Activated CD4-positive, alpha-beta T cell treated with anti-CD3 and anti-CD28 coated beads, Interleukin-2, amount 50 U/mL, for 4 hours (primary cell): Measurements from ENCODE around the gene CDH16.
"Not testable (repeated sequence)": the region's sequence is repeated elsewhere in the genome, so short reads cannot be mapped to it uniquely, and the experiment has no call there.

ENCODE experiments used
- DNase-seq, 2 experiments: peaks; one replicate each; pipeline ENCODE4 v3.0.0-alpha.2; 2020

The CDH16 gene, protein sequence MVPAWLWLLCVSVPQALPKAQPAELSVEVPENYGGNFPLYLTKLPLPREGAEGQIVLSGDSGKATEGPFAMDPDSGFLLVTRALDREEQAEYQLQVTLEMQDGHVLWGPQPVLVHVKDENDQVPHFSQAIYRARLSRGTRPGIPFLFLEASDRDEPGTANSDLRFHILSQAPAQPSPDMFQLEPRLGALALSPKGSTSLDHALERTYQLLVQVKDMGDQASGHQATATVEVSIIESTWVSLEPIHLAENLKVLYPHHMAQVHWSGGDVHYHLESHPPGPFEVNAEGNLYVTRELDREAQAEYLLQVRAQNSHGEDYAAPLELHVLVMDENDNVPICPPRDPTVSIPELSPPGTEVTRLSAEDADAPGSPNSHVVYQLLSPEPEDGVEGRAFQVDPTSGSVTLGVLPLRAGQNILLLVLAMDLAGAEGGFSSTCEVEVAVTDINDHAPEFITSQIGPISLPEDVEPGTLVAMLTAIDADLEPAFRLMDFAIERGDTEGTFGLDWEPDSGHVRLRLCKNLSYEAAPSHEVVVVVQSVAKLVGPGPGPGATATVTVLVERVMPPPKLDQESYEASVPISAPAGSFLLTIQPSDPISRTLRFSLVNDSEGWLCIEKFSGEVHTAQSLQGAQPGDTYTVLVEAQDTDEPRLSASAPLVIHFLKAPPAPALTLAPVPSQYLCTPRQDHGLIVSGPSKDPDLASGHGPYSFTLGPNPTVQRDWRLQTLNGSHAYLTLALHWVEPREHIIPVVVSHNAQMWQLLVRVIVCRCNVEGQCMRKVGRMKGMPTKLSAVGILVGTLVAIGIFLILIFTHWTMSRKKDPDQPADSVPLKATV

GRCh38 chr16:66918803-66919568, at the start of gene CDH16:
Gene CDH16 (minus strand): TSS chr16:66918885. CDS start chr16:66918065, 820 bp downstream.
- DNase-seq = no peak

DNA sequence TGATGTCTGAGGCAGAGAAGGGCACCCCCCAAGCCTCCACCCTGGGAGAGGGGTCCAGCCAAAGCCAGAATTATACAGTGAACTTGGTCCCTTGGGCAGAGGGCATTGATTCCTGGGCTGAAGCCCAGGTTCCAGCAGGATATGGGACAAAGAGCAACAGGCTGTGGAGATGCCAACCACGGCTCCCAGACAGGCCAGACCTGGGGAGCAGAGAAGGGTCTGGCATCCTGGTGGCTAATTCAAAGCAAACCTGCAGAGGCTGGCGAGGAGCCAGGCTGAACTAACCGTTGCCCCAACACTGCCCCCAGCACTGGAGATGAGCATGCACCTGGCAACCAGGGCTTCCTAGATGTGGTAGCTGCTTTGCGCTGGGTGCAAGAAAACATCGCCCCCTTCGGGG, 45.4 kb upstream of the CDH16 start:
- DNase-seq = no peak

DNA sequence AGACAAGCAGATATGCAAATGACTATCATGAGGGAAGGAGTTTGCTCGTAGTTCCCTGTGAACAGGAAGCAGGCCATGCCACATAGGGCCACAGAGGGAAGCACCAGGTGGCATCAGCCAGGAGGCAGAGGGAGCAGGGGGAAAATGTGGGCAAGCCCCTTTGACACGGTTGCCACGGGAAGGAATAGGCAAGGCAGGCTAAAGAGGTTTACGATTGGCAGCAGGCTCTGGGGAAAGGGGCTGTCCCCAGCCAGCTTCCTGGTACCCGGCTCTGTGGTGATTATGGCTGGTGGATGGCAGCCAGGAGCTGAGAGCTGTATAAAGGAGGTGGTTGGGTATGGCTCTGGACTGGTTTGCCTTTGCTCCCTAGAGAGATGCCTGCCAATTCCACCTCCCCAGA, 43.2 kb upstream of the CDH16 start:
- no peak for DNase-seq

DNA sequence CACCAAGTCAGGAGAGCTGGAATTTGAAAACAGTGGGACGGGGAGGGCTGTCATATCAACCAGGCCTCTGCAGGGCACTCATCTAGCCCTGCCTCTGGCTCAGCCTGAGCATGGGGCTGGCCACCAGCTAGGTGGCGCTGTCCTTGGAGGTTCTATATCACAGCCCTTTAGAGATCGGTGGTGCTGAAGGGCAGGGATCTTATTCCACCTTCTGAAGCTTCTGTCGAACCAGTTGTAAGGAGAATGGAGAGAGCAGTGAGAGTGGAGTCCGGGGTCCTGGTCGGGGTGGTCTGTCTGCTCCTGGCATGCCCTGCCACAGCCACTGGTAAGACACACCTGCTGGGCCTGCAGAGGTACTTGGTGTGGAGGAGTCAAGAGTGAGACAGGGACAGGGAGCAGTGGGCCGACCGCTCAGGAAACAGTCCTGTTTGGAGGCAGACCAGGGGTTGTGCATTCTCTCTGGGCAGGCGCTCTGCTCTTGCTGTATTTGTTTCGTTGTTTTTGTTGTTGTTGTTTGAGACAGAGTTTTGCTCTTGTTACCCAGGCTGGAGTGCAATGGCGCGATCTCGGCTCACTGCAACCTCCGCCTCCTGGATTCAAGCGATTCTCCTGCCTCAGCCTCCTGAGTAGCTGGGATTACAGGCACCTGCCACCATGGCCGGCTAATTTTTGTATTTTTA, 42.5 kb upstream of the CDH16 start, which contains the start of gene CES3:
Gene CES3 (plus strand): TSS at position 202 of the 680 bp plus-strand sequence. CDS start 42 bp downstream, at position 244.
- peak; percentile 49 to 54 for DNase-seq

DNA sequence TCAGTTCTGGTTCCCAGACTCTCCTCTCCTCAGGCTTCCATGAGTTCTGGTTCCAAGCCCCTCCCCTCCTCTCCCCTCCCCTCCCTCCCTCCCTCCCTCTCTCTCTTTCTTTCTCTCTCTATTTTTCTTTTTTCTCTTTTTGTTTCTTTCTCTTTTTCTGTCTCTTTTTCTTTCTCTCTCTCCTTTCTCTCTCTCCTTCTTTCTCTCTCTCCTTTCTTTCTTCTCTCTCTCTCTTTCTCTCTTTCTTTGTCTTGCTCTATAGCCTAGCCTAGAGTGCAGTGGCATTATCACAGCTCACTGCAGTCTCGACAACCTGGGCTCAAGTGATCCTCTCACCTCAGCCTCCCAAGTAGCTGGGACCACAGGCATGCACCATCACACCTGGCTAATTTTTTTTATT, 41.6 kb upstream of the CDH16 start:
- DNase-seq = no peak

GRCh38 chr16:66959704-66960161, 41.0 kb upstream of the CDH16 start:
- DNase-seq = no peak

DNA sequence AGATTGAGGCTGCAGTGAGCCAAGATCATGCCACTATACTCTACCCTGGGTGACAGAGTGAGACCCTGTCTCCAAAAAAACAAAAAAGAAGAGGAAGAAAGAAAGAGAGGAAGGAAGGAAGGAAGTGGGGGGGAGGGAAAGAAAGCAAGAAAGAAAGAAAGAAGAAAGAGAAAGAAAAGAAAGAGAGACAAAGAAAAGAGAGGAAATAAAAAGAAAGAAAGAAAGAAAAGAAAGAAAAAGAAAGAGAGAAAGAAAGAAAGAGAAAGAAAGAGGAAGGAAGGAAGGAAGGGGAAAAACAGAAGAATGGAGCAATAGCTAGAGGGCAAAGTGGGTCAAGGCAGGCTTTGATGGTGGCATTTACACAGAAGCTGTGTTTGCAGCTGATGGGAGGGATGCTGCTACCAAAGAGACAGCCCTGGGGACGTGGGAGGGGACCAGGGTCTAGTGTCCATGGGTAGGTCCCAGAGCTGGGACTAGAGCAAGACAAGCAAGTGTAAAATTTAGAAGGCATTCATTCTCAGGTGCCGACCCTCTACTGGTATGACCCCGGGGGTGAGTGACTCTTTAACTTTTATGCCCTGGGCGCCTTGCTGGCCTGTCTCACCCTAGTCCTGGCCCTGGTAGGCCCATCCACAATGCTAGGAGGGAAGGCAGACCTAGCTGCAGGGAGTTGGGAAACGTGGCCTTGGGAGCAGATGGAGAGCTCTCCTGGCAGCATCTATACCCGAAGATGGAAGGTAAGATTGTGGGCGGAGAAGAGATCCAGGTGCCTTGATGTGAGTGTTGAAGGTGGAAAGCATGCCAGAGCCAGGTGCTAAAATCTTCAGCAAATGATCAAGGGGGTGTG, 40.4 kb upstream of the CDH16 start:
- no peak for DNase-seq

- DNase-seq = not testable (repeated sequence)
Measured at GRCh38 chr16:66956154-66956457, 37.4 kb upstream of the CDH16 start.

- DNase-seq = not testable (repeated sequence)
Measured at GRCh38 chr16:66955363-66956153, 36.9 kb upstream of the CDH16 start.

DNA sequence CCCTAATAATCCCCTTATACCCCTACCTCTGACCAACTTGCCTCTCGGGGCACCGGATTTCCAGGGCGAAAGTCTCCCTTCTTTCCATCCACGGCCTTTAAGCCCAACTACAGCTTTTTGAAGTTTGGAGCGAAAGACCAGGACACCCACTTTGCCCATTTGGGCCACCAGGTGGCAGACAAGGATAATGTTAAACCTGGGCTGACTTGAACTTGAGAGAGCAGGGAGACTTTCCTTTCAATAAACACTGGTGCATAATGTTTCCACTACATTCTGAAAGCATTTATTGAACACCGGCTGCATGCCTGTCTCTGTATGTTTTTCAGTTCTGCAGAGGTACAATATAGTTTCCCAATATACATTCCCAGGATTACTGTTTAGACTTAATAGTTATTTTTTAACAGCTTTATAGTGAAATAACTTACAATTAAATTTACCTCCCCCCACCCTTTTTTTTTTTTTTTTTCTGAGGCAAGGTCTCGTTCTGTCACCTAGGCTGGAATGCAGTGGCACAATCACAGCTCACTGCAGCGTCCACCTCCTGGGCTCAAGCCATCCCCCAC, 35.5 kb upstream of the CDH16 start:
- DNase-seq = peak; percentile 70 to 73

DNA sequence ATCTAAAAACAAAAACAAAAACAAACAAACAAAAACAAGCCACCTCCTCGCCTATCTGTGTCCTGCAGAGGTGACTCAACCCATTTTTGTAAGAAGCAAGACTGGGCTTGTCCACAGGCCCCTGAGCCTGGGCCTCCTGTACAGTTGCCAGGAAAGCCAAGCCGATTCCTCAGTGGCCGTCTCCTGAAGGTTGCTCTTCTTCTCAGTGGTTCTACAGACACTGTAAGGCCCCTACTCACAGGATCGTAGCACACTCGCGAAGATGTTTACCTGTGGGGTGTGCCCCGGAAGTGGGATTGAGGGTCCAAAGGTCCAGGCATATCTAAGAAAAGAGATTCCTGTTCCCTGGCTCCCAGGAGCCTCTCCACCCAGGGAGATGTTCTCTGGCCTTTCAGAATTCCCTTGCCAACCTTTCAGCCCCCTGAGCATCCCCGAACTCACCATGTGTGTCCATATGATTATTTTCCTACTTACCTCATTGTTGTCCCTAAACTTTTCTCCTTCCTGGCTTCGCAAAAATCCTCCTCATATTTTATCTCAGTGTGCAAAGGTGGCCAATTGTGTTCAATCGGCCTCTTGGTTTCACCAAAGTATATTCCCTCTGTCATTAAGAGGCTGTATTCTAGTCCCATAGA, 34.9 kb upstream of the CDH16 start:
- DNase-seq = no peak

GRCh38 chr16:66952430-66953110, 33.9 kb upstream of the CDH16 start:
- no peak for DNase-seq

DNA sequence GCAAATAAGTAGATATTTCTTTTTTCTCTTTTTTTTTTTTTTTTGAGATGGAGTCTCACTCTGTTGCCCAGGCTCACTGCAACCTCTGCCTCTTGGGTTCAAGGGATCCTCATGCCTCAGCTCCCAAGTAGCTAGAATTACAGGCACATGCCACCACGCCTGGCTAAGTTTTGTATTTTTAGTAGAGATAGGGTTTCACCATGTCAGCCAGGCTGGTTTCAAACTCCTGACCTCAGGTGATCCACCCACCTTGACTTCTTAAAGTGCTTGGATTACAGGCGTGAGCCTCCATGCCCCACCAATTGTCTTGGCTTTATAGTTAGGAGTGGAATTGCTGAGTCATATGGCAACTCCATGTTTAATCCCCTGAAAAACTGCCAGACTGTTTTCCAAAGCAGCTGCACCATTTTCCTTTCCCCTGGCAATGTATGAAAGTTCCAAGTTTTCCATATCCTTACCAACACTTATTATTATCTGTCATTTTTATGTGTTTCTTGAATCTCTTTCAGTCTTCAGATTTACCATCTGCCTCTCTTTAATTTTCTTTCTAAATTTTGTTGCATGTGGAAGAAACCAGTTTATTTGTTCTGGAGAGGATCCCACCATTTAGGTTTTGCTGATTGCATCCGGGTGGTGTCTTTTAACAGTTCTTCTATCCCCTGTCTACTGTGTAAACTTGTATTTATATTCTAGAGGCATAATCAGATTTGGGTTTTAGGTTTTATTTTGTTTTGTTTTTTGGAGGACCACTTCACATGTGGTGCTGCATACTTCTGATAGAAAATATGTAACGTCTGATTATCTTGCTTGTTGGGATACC, 32.5 kb upstream of the CDH16 start:
- DNase-seq = no peak

- DNase-seq = no peak
Measured at GRCh38 chr16:66950437-66950836, 31.8 kb upstream of the CDH16 start.

DNA sequence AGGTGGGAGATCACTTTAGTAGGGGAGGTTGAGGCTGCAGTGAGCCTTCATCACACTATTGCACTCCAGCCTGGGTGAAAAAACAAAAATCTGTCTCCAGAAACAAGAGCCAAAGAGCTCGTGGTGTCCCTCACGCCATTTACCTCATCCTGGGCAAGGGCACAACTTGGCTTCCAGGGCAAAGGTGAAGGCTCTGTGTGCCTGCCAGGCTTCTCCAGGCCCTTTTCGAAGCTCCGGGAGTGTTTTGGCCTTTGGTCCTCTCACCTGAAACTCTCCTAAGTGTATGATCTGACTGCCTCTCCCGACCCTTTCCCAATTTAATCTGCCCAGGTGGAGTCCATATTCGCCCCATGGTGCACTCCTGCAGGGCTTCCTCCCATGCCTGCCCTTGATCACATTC, 30.8 kb upstream of the CDH16 start:
- DNase-seq = no peak

DNA sequence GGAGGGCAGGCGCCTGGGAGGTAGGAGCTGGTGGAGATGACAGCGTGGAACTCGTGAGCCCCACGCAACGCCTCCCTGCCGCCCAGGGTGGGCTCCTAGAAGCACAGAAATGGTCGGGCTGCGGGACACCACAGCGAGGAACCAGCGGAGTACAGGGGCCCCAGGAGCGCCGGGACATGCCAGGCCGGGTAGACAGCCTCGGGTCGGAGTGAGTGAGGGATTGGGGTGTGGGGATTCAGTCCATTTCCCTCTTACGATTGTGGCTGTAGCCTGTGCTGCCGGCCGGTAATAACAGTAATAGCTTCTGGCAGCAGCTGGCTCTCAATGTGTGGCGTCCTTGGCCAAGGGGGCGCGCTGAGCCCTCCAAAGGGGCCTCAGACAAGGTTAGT, 30.1 kb upstream of the CDH16 start:
- DNase-seq = no peak

DNA sequence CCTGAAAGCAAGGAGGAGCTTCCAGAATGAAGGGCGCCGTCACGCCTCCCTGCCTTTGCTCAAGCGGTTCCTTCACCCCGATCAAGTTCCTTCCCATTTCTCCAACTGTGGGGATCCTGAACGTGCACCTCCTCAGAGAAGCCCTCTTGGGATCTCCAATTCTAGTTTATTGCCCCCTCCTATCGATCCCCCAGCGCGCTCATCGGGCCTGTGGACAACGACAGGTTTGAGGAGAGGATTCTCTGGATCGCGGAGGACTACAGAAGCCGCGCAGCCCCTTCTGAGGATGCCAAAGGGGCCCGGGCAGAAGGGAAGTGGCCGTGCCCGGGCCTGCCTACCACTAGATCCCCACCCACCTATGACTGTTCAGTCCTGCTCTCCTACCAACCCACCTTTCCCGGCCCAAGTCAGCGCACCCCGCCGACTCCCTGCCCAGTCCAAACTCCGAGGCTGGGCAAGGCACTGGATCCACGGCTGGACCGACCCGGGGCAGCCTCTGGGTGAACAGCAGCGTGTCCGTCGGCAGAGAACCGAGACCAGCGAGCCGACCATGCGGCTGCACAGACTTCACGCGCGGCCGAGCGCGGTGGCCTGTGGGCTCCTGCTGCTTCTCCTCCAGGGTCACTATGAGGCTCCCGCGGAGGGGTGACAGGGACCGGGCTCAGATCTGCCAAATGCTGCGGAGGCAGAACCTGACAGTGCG, 29.6 kb upstream of the CDH16 start:
- no peak for DNase-seq
